Measurements from ENCODE around the gene LAMTOR4.
"Not testable (repeated sequence)": the region's sequence is repeated elsewhere in the genome, so short reads cannot be mapped to it uniquely, and the experiment has no call there.

The LAMTOR4 gene

GRCh38 chr7:100173806-100174495, 25.2 kb downstream of the LAMTOR4 start:
- DNase-seq = no peak

- DNase-seq = no peak
These were observed 25.9 kb downstream of the LAMTOR4 start for GRCh38 chr7:100174582-100174981.

DNA sequence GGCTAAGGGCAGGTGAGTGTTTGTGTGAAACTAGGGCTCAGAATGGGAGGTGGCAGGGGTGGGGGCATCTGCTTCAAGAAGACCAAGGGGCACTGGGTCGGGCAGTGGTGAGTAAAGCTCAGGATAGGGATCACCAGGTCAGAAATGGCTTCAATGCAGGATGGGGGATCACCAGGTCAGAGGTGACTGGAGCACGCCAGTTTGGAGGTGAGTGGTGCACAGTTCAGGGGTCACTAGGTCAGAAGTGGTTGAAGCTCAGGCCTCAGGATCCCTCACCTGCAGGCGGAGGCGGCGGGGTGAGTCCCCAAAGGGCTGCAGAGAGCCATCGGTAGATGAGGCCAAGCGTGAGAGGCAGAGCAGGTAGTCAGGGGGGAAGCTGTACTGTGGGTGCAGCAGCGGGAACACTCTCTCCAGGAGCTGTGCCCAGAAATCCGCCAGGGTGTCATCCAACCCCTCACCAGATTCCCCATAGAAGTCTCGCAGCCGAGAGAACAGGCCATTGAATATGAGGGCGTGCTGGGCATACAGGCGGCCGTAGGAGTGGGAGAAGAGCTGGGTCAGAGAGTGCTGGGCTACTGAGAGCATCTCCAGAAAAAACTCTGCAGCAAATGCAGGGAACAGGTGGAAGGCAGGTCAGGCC, 26.7 kb downstream of the LAMTOR4 start:
- no peak for DNase-seq

GRCh38 chr7:100176096-100177044, 27.7 kb downstream of the LAMTOR4 start:
- DNase-seq = no peak

- peak; percentile 93 for DNase-seq
These were observed 28.6 kb downstream of the LAMTOR4 start, which contains the start of the genes GPC2 and STAG3 for GRCh38 chr7:100177045-100178001. TSS of gene GPC2 (minus strand) at chr7:100177381. CDS start at chr7:100177199, 182 bp downstream. TSS of gene STAG3 (plus strand) at chr7:100177918. CDS start at chr7:100180557, 2,639 bp downstream.

GRCh38 chr7:100180084-100180483, 31.4 kb downstream of the LAMTOR4 start:
- DNase-seq = not testable (repeated sequence)

DNA sequence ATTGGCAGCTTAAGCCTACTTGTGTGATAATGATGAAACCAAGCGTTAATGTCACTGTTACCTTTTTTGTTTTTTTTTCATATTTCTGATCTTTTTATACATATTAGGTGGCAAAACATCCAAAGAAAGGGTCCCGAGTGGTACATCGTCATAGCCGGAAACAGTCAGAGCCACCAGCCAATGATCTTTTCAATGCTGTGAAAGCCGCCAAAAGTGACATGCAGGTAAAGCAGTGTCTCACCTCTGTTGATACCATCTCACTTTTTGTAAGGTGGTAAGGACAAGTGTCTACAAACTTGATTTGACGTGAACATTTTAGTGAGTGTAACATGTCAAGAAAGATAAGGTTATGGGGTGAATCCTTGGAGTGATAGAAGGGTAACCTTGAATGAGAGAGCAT, 33.9 kb downstream of the LAMTOR4 start:
- DNase-seq = not testable (repeated sequence)

DNA sequence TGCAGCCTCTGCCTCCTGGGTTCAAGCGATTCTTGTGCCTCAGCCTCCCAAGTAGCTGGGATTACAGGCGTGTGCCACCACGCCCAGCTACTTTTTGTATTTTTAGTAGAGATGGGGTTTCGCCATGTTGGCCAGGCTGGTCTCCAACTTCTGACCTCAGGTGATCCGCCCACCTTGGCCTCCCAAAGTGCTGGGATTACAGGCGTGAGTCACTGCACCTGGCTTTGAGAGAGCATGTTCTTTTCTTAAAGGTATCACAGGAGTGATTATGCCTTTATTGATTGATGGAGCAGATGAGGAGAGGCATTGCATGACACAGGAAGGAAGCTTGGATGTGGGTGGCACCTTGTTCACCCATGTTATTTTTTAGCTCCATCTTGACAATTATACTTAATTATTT, 34.4 kb downstream of the LAMTOR4 start:
- not testable (repeated sequence) for DNase-seq

GRCh38 chr7:100185726-100186125, 37.0 kb downstream of the LAMTOR4 start:
- no peak for DNase-seq

DNA sequence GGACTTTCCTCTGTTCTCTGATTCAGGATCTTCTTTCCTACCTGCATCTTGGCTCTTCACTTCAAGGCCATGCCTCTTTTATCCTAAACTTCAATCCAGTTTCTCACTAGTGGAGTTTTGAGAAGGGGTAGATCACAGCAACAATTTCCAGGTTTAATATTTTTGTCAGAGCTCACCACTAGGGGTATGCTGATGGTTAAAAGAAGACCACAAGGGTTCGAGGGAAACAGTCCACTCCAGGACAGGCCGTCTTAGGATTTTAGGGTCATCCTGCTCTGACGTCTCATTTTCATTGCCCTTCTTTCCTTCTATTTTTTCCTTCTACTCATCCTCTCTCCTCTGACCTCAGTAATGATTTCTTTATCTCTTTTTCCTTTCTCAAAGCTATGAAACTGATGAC, 40.3 kb downstream of the LAMTOR4 start:
- no peak for DNase-seq

DNA sequence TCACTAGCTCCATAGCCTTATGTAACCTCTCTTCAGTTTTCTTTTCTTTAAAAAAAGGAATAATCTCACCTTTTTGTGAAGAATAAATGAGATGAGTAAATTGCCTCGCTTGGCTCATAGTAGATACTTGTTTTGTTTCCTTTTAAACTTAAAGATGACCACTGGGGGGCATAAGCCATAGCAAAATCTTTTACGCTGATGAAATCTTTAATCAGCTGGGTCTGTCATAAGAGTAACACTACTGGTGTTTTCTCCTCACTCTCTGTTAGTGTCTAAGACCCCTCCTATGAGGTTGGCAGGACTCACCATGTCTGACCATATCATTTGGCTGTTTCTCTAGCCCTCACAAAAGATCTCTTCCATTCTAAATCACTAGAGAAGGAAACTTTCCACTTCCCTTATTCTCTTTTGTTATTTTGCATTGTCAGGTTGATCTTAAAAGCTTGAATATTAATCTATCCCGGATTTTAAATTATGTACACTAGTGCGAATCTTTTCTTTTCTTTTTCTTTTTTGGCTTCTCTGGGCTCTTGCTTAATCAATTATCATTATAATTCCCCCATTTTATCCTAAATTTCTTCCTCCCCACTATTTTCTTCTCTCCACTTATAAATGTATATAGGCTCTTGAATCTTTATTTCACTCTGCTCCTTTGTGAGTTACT, 41.5 kb downstream of the LAMTOR4 start:
- DNase-seq = no peak

DNA sequence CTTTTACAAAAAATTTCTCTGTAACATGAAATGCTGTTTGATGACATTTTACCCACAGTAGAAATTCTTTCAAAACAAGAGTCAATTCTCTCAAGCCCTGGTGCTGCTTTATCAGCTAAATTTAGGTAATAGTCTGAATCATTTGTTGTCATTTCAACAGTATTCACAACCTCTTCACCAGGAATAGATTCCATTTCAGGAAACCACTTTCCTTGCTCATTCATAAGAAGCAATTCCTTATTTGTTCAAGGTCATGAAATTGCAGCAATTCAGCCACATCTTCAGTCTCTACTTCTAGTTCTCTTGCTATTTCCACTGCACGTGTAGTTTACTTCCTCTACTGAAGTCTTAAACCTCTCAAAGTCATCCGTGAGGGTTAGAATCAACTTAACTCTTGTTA, 43.1 kb downstream of the LAMTOR4 start:
- DNase-seq = no peak

GRCh38 chr7:100192281-100192862, 43.7 kb downstream of the LAMTOR4 start:
- DNase-seq = not testable (repeated sequence)

GRCh38 chr7:100192969-100193368, 44.3 kb downstream of the LAMTOR4 start:
- DNase-seq = no peak

DNA sequence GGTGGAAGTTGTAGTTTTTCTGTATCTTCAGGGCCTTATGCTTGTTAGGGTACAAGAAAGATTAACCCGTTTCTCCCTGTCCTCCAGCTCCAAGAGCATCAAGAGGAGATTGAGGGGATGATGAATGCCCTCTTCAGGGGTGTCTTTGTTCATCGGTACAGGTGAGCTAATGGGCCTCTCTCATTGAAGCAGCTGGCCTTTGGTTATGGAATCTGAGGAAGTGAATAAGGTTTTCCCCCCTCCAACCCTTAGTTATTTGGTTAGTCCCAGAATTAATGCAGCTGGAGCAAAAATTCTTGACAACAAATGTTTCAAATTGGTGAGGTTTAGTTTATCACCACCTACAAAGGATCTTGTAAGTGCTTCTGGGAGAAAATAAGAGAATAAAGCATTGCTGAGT, 46.5 kb downstream of the LAMTOR4 start:
- DNase-seq = no peak

DNA sequence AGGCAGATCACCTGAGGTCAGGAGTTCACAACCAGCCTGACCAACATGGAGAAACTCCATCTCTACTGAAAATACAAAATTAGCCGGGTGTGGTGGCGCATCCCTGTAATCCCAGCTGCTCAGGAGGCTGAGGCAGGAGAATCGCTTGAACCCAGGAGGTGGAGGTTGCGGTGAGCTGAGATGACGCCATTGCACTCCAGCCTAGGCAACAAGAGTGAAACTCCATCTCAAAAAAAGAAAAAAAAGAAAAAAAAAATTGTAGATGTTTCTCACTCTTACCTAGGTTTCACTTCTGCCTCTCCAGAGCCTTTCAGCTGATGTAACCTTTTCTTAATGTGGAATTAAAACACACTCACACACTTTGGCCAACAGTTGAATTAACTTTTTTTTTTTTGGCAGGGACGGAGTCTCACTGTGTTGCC, 47.2 kb downstream of the LAMTOR4 start:
- DNase-seq = not testable (repeated sequence)

- no peak for DNase-seq
These were observed 49.5 kb downstream of the LAMTOR4 start for GRCh38 chr7:100198266-100198665.

DNA sequence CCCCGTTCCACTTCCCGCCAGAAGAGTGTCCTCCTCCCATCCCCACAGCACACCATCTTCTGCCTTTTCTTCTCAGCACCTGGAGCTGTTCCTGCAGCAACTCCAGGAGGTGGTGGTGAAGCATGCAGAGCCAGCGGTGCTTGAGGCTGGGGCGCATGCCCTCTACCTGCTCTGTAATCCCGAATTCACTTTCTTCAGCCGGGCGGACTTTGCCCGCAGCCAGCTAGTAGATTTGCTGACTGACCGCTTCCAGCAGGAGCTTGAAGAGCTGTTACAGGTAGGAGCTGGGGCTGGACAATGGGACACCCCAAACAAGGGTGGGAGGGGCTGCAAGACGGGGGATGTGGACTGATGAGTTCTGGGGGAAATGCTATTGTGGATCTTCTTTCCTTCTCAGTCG, 52.0 kb downstream of the LAMTOR4 start:
- no peak for DNase-seq

Data from NCI-H1105 (cell line).